H1 (cell line): ENCODE results near the gene ELP4. TPM values are rescaled to one million over a fixed set of nuclear protein-coding genes. Genes with fewer than 3 reads are reported as not detected.

Experiments
- ATF2 ChIP-seq: IDR thresholded peaks from 2 replicates; pipeline ENCODE4 v1.6.1; 2012; ENCODE audit warnings: low read length, inconsistent platforms
- JUN ChIP-seq: IDR thresholded peaks from 2 replicates; pipeline ENCODE4 v1.6.1; 2011; ENCODE audit warnings: low read depth, mild to moderate bottlenecking, improper control_type of control experiment, low read length
- POU5F1 ChIP-seq: IDR thresholded peaks from 2 replicates; pipeline ENCODE4 v1.6.1; 2011; ENCODE audit warnings: low read depth, mild to moderate bottlenecking, low read length, moderate library complexity
- polyA plus RNA-seq, 7 experiments: library from polyadenylated mRNA; depleted of rRNA in 3 of 7; stranded (reverse) in 5 of 7; unstranded in 2 of 7; fragments of >200 nt in 5 of 7; fragments of 200-250 nt in 2 of 7; gene quantifications; 1 replicate in 5 of 7; 2 replicates in 1 of 7; 4 replicates in 1 of 7; pipeline versions ENCODE4 v1.2.1 to v1.2.3, GENCODE V29; 2011 to 2013; ENCODE audit warnings: missing spikeins in 2 of 7, mixed read lengths in 2 of 7
- total RNA-seq: library from RNA; stranded (reverse); fragmentation: NEBNext Ultra II Directional; extraction: Animal tissue kit (Norgen Biotek cat#: 25700); gene quantifications from 2 replicates; pipeline ENCODE4 v1.2.1, GENCODE V29; 2021

The ELP4 gene
- total and polyA plus RNA-seq, 2 of the 8 experiments (the other 6 are each of a cell fraction or from before 2014, with no cell fraction given): 14.0 to 18.6 TPM

- TF ChIP-seq ATF2: no peak
- no peak for TF ChIP-seq POU5F1
- no peak for TF ChIP-seq JUN
- TF ChIP-seq, all 59 proteins: peak for 0
These were observed 33.3 kb downstream of the ELP4 start (continued) for GRCh38 chr11:31542862-31543261.
